Left cardiac atrium (tissue), 4 donors: ENCODE measurements around the gene PGLYRP2. TPM values are rescaled to one million over a fixed set of nuclear protein-coding genes. Genes with fewer than 3 reads are reported as not detected.
"Not testable (repeated sequence)": the region's sequence is repeated elsewhere in the genome, so short reads cannot be mapped to it uniquely, and the experiment has no call there.

ENCODE experiments used
- ATAC-seq, 2 donors: fragments of 200-7000 bp; cut with Tn5 transposase; one replicate each; pipeline ENCODE4 v1.9.1; 2020; ENCODE audit warnings: mild to moderate bottlenecking in 2 of 2, moderate library complexity in 2 of 2
- DNase-seq: peaks from one replicate; pipeline ENCODE4 v3.0.0-alpha.2; 2020
- intact Hi-C, 2 donors: fragments of 100-400 bp; cut with DNase I; formaldehyde crosslinking; loops; one replicate each; pipeline versions ENCODE4 v1.14.1 to v1.15.1; 2022 to 2023
- total RNA-seq, 2 donors: library from RNA; stranded (reverse); fragmentation: NEBNext Ultra II Directional; extraction: Animal tissue kit (Norgen Biotek cat#: 25700); gene quantifications; one replicate each; pipeline ENCODE4 v1.2.1, GENCODE V29; 2021
- donor health status: DM: no; HTN: yes; CAD: no.
- donor health status: DM: no; HTN: yes; CAD: no; lungs with severe emphysema.
- donor health status: DM: yes; HTN: yes; CAD: no.
- donor health status: Dilated cardiomyopathy.

The PGLYRP2 gene
- total RNA-seq, 2 donors from 2014 or later = not detected

DNA sequence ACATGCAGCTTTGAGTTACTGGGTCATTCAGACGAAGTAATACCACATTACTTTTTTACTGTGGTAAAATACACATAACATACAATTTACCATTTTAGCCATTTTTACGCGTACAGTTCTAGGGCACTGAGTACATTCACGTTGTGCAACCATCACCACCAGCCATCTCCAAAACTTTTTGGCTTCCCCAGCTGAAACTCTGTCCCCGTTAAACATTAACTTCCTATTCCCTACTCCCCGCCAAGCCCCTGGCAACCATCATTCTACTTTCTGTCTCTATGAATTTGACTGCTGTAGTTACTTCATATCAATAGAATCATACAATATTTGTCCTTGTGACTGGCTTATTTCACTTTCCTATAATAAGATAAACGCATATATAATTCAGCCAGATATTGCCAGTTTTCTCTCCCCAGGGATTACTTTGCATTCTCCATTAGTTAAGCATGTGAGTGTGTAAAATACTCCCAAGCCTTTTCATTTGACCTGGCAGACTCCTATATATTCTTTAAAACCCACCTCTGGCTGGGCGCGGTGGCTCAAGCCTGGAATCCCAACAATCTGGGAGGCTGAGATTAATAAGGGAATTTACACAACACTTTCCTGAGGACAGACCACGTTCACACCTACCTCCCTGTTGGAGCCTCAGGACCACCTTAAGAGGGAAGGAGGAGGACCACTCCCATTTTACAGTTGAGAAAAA lies 19.0 kb upstream of the PGLYRP2 start:
- intact Hi-C loops = no loop called here
- no peak for DNase-seq
- no peak for ATAC-seq

DNA sequence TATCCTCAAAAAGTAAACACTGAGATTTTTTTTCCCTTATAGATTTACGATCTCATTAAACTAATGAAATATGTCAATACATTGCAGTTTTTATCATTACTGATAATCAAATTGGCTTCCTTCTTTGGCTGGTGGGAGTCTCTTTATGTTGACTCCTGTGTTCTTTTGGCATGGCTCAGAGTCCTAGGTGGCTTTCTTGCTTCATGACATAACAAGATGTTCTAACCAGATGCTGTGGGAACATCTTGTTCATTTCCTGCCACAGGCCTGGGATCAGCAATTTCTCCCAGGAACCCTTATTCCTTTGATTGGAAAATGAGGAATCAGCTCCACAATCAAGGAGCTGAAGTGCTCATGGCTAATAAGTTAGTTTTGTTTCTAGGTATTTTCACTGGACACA lies 15.8 kb upstream of the PGLYRP2 start:
- no peak for ATAC-seq
- intact Hi-C loops = no loop called here
- DNase-seq = no peak

DNA sequence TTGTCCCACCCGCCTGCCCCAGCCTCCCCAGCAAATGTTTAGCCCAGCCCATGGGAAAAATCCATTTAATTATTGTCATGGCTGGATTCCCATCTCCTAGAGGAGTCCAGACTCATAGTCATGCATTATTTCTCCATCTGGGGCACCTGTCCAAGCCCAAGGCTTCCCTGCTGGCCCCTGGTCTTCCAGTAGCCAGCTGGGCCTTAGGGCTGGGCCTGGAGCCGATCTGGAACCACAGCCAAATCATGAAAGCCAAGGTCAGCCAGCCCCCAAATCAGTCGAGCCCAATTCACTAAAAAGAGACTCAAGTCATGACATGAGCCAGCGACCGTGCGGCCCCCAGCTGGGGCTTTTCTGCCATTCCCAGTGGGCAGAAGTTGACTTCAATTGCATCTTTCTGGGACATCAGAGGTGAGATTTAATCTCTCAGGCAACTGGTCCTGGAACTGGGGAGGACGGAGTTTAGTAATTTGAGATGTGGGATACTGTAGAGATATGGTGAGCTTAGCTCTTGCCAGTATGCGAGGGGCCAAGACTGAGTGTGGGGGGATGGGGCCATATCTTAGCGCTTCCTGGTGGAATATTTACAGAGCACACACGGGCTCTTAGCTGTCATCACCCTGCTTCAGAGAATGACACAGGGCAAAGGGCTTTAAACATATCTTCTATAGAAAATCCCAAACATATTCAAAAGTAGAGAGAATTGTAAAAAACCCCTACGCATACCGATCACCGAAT lies 9.4 kb upstream of the PGLYRP2 start:
- intact Hi-C loops = no loop called here
- ATAC-seq (peak; percentile 85 to 89), DNase-seq (peak; percentile 52)

GRCh38 chr19:15487038-15487437 lies 7.7 kb upstream of the PGLYRP2 start:
- intact Hi-C loops = no loop called here
- ATAC-seq = no peak
- DNase-seq = no peak

DNA sequence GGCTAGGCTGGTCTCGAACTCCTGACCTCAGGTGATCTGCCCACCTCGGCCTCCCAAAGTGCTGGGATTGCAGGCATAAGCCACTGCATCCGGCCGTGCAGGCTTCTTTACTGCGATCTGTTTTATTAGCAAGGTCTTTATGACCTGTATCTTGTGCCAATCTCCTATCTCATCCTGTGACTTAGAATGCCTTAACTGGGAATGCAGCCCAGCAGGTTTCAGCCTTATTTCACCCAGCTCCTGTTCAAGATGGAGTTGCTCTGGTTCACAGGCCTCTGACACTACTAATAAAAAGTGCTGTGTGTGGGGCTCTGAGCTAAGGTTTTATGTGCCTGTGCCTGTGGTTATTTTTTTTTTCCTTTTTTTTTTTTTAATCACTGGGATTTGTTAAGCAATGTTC lies 6.5 kb upstream of the PGLYRP2 start:
- DNase-seq, ATAC-seq, intact Hi-C loops: not testable (repeated sequence)

DNA sequence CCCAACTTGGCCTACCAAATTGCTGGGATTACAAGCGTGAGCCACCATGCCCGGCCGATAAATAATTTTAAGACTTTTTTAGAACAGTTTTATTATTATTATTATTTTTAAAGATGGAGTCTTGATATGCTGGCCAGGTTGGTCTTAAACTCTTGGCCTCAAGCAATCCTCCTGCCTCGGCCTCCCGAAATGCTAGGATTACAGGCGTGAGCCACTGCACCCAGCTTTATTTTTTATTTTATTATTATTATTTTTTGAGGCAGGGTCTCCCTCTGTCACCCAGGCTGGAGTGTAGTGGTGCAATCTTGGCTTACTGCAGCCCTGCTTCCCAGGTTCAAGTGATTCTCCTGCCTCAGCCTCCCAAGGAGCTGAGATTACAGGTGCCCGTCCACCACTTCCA lies 1.7 kb upstream of the PGLYRP2 start:
- ATAC-seq, intact Hi-C loops, DNase-seq: not testable (repeated sequence)

DNA sequence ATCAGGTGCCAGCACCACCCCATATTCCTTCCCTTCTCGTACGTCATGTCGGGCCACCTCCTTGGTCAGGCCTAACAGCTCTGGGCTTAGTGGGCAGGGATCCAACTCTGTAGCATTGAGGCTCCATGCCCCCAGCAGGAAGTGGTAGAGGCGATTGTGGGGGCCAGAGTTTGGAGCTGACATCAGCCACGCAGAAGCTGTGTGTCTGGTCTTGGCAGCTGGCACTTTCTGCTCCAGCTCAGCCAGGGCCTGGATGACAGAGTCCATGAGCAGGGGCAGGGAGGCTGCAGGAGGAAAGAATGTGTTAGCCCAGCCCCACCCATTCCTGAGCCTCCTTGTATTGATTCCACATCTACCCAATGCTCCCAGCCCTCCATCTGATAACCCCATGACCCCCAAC lies 3.0 kb downstream of the PGLYRP2 start:
- no peak for DNase-seq
- no peak for ATAC-seq

DNA sequence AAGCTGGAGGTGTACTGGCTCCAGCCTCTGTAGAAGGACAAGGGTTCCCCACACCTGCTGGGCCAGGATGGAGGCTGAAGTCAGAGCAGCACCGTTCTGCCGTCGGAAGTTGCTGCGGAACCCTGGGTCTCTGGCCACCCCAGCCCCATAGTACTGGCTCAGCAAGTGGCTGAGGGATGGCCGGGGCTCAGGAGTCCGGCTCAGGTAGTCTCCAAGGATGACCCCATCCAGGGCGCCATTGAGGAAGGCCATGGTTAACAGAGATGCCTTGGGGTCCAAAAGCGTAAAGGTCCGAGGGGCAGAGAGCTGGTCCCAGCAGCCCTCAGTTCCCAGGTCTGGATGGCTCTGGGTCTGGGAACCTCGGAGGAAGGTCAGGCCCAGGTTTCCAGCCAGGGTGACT lies 3.7 kb downstream of the PGLYRP2 start:
- no peak for DNase-seq
- intact Hi-C loops = no loop called here
- no peak for ATAC-seq

More for the DNA sequence above, 3.0 kb downstream of the PGLYRP2 start:
- intact Hi-C loops = no loop called here

DNA sequence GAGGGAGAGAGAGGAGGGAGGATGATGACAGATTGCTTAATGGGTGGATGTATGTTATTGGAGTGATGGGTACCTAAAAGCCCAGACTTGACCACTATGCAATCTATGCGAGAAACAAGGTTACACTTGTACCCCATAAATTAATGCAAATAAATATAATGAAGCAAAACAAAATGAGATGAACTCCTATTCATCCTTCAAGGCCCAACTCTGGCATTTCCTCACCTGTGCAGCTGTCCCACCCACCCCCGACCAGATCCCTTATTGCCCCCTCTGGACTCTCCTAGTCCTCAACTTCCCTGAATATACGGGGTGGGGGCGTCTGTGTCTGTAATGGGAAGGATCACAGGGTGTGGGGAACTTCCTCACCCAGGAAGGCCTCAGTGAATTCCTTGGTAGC lies 4.1 kb downstream of the PGLYRP2 start:
- DNase-seq = no peak
- intact Hi-C loops = no loop called here

GRCh38 chr19:15473821-15474220 lies 5.5 kb downstream of the PGLYRP2 start:
- ATAC-seq, intact Hi-C loops, DNase-seq: not testable (repeated sequence)

More for the DNA sequence above, 4.1 kb downstream of the PGLYRP2 start:
- no peak for ATAC-seq

DNA sequence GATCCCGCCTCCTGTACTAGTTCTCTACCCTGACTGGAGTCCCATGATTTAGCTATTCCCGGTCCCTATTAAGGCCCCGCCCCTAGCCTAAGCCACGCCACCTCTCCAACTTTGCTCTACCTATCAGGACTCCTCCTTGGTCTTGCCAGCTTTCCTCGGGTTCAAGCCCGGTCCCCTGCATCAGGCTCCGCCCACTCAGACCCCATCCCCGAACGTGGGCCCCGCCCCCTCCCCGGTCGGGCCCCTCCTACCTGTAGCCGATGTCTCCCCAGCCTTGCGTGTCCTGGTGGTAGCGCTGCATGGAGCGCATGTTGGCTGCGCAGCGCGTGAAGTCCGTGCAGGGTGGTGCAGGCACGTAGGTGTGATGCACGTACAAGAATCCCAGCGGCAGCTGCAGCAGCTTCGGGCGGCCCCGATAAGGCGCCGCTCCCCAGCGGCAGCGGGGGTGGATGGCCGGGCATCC lies 7.6 kb downstream of the PGLYRP2 start:
- no peak for ATAC-seq
- DNase-seq = no peak
- intact Hi-C loops = no loop called here

- DNase-seq (no peak), ATAC-seq (peak; percentile 69 to 90)
- intact Hi-C loops = no loop called here
Measured at GRCh38 chr19:15469513-15470297, 9.6 kb downstream of the PGLYRP2 start.

DNA sequence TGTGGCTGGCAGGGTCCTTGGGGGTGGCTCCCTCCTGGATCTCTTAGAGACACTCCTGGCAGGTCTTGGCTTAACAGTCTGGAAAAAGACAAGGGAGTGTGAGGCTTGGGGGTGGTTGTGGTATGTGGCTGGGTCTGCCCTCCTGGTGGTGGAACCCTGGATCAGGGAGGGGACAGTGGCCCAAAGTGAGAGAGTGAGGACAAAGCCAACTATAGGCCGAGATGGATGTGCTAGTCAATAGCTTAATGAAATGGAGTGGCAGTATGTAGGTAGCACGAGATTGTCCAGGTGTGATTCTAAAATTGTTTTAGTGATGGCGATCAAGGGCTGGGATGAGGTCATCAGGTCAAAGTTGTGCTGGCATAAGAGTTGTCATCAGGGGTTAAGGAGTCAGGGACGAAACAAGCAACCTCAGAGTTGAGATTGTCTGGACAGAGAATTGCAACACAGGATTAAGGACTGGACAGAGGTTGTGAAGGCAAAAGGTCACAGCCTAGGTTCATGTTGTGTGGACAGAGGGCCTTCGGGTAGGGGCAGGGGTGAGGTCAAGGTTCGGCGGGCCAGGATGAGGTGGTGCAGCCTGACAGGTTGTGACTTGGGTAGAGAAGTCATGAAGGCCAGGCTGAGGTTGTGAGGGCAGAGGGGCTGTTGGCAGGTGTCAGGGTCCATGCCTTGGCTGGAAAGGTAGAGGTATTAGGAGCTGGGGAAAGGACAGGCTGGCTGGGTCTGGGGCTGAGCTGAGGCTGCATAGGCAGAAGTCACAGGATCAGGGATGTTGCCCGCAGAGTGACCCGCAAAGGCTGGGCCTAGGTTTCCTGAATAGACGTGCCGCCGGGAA lies 10.4 kb downstream of the PGLYRP2 start:
- no peak for DNase-seq
- intact Hi-C loops = no loop called here
- peak in 1 of 2 donors; percentile 6 for ATAC-seq

GRCh38 chr19:15467734-15468214 lies 11.5 kb downstream of the PGLYRP2 start:
- intact Hi-C loops = no loop called here
- ATAC-seq (no peak), DNase-seq (no peak)

DNA sequence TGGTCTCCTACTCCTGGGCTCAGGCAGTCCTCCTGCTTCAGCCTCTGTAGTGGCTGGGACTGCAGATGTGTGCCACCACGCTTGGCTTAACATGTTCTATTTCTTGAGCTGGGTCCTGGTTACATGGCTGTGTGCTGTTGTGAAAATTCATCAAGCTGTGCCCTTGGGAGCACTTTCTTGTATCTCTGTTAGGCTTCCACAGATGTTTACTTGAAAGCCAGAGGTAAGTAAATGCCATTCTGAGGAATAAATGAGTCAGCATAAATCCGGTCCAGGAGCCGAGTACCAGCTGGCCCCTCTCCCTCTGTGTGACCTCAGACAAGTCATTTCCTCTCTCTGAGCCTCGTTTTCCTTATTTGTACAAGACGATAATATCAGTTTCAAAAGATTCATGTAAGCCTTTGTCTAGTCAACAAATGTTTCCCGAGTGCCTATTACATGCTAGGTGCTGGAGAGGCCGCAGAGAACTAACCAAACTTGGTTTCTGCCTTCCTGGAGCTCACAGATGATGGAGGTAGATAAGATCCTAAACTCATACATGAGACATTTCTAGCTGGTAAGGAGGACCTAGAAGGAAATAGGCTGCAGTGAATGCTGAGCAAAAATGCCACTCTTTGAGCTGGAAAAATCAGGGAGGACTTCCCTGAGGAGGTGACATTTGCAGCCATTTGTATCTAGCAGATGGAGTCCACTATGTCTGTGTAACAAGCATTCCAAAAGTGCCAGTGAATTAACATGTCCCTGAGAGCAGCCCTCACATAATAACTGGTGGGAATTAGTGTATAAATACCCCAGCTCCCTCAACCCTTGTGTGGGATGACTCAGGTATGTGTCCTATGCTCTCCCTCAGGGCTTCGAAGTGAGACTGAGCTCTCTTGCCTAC lies 12.2 kb downstream of the PGLYRP2 start:
- ATAC-seq = no peak
- no peak for DNase-seq
- intact Hi-C loops = no loop called here

- DNase-seq (no peak), ATAC-seq (peak; percentile 65 to 70)
- intact Hi-C loops = no loop called here
Measured at GRCh38 chr19:15464394-15465385, 14.6 kb downstream of the PGLYRP2 start, which contains the start of gene RASAL3. RASAL3 (minus strand) TSS chr19:15464544; CDS start chr19:15464358, 186 bp downstream.
